ENCODE measurements around the gene SMYD2.

GRCh38 chr1:214280386-214281020 is 456 bp upstream of the SMYD2 start:
- TF ChIP-seq GATA3 (IDR thresholded peaks at IDR 0.05; ENCODE audit: low read depth, low read length) (no peak), GATA2 (IDR thresholded peaks at IDR 0.05; ENCODE audit: low read depth, low read length) (no peak)
